ENCODE measurements around the gene VGLL1. TPM values are rescaled to one million over a fixed set of nuclear protein-coding genes. Genes with fewer than 3 reads are reported as not detected.

Gene VGLL1
- total RNA-seq, 1 donor from 2014 or later, result not detected

GRCh38 chrX:136549226-136549625, 17.2 kb downstream of the VGLL1 start:
- intact Hi-C loops (cut with micrococcal nuclease), result no loop called here

GRCh38 chrX:136551410-136551809, 19.4 kb downstream of the VGLL1 start:
- intact Hi-C loops (cut with micrococcal nuclease), result no loop called here

GRCh38 chrX:136555694-136556093, 23.7 kb downstream of the VGLL1 start:
- intact Hi-C loops (cut with micrococcal nuclease), result no loop called here

- intact Hi-C loops (cut with micrococcal nuclease), result loop anchor here (1.0 to 10.0 kb wide), 2 partner anchors 122 to 317 kb away; partner anchors contain the start of gene MAP7D3
Measured at GRCh38 chrX:136572030-136572429, 40.0 kb downstream of the VGLL1 start.

GRCh38 chrX:136574548-136574947, 42.5 kb downstream of the VGLL1 start:
- intact Hi-C loops (cut with micrococcal nuclease), result loop anchor here (10.0 kb wide), 1 partner anchor 320 kb away; the partner anchor contains the start of gene MAP7D3

- intact Hi-C loops (cut with micrococcal nuclease), result loop anchor here (1.0 to 10.0 kb wide), 3 partner anchors 79 to 323 kb away; partner anchors contain the start of gene MAP7D3
Measured at GRCh38 chrX:136577552-136577951, 45.5 kb downstream of the VGLL1 start.

GRCh38 chrX:136580316-136580715, 48.3 kb downstream of the VGLL1 start:
- intact Hi-C loops (cut with micrococcal nuclease), result loop anchor here (10.0 kb wide), 1 partner anchor 354 kb away; no protein-coding TSS in a partner anchor

GRCh38 chrX:136582624-136583023, 50.6 kb downstream of the VGLL1 start:
- intact Hi-C loops (cut with micrococcal nuclease), result loop anchor here (10.0 kb wide), 1 partner anchor 352 kb away; no protein-coding TSS in a partner anchor

GRCh38 chrX:136584545-136584944, 52.5 kb downstream of the VGLL1 start:
- intact Hi-C loops (cut with micrococcal nuclease), result loop anchor here (10.0 kb wide), 1 partner anchor 350 kb away; no protein-coding TSS in a partner anchor

GRCh38 chrX:136585262-136585661, 53.2 kb downstream of the VGLL1 start:
- intact Hi-C loops (cut with micrococcal nuclease), result loop anchor here (5.0 to 10.0 kb wide), 2 partner anchors 42 to 350 kb away; no protein-coding TSS in a partner anchor

GRCh38 chrX:136585960-136586359, 53.9 kb downstream of the VGLL1 start:
- intact Hi-C loops (cut with micrococcal nuclease), result loop anchor here (5.0 to 10.0 kb wide), 2 partner anchors 41 to 349 kb away; no protein-coding TSS in a partner anchor

GRCh38 chrX:136586386-136586785, 54.4 kb downstream of the VGLL1 start:
- intact Hi-C loops (cut with micrococcal nuclease), result loop anchor here (5.0 to 10.0 kb wide), 2 partner anchors 41 to 348 kb away; no protein-coding TSS in a partner anchor

- intact Hi-C loops (cut with micrococcal nuclease), result loop anchor here (5.0 to 10.0 kb wide), 2 partner anchors 40 to 347 kb away; no protein-coding TSS in a partner anchor
Measured at GRCh38 chrX:136587532-136587931, 55.5 kb downstream of the VGLL1 start.

GRCh38 chrX:136588036-136588435, 56.0 kb downstream of the VGLL1 start:
- intact Hi-C loops (cut with micrococcal nuclease), result loop anchor here (5.0 to 10.0 kb wide), 2 partner anchors 39 to 347 kb away; no protein-coding TSS in a partner anchor

GRCh38 chrX:136589966-136590365, 58.0 kb downstream of the VGLL1 start:
- intact Hi-C loops (cut with micrococcal nuclease), result loop anchor here (5.0 to 10.0 kb wide), 2 partner anchors 37 to 345 kb away; no protein-coding TSS in a partner anchor

- intact Hi-C loops (cut with micrococcal nuclease), result no loop called here
Measured at GRCh38 chrX:136597356-136597755, 65.3 kb downstream of the VGLL1 start.

GRCh38 chrX:136597954-136598353, 65.9 kb downstream of the VGLL1 start:
- intact Hi-C loops (cut with micrococcal nuclease), result no loop called here

GRCh38 chrX:136598631-136599030, 66.6 kb downstream of the VGLL1 start:
- intact Hi-C loops (cut with micrococcal nuclease), result no loop called here

- intact Hi-C loops (cut with micrococcal nuclease), result no loop called here
Measured at GRCh38 chrX:136600059-136600458, 68.0 kb downstream of the VGLL1 start.
